HuH-7 (cell line): Measurements from ENCODE around the gene PPP1R13L.

ENCODE experiments used
- DNase-seq: peaks from one replicate; pipeline ENCODE4 v3.0.0; 2011; ENCODE audit warnings: low spot score

The PPP1R13L gene

GRCh38 chr19:45406226-45407090 lies 1.6 kb upstream of the PPP1R13L start, which contains the start of gene POLR1G:
Gene POLR1G, plus strand, starts transcription at chr19:45406644. Its CDS starts 53 bp downstream, at chr19:45406697.
- DNase-seq, result peak; percentile 94

- DNase-seq, result peak; percentile 91
Measured at GRCh38 chr19:45405435-45406225, 761 bp upstream of the PPP1R13L start.

GRCh38 chr19:45403781-45404556 lies 900 bp downstream of the PPP1R13L start:
- peak; percentile 88 for DNase-seq

- no peak for DNase-seq
Measured at GRCh38 chr19:45403272-45403671, 1.6 kb downstream of the PPP1R13L start.

- peak; percentile 63 for DNase-seq
Measured at GRCh38 chr19:45402298-45403061, 2.4 kb downstream of the PPP1R13L start.

- no peak for DNase-seq
Measured at GRCh38 chr19:45401815-45402214, 3.1 kb downstream of the PPP1R13L start.

GRCh38 chr19:45400192-45400591 lies 4.7 kb downstream of the PPP1R13L start:
- no peak for DNase-seq

GRCh38 chr19:45395821-45396617 lies 8.8 kb downstream of the PPP1R13L start:
- DNase-seq, result no peak

GRCh38 chr19:45391871-45392665 lies 12.8 kb downstream of the PPP1R13L start:
- DNase-seq, result no peak

- DNase-seq, result peak; percentile 44
Measured at GRCh38 chr19:45391346-45391745, 13.5 kb downstream of the PPP1R13L start.

- DNase-seq, result no peak
Measured at GRCh38 chr19:45385392-45386221, 19.3 kb downstream of the PPP1R13L start.

GRCh38 chr19:45382426-45382825 lies 22.4 kb downstream of the PPP1R13L start:
- no peak for DNase-seq

GRCh38 chr19:45380107-45380506 lies 24.8 kb downstream of the PPP1R13L start:
- DNase-seq, result no peak

GRCh38 chr19:45376045-45376724 lies 28.7 kb downstream of the PPP1R13L start:
- peak; percentile 65 for DNase-seq

GRCh38 chr19:45370410-45371204 lies 34.3 kb downstream of the PPP1R13L start, which contains the start of gene ERCC2:
Gene ERCC2, minus strand, starts transcription at chr19:45370573. Its CDS starts 33 bp downstream, at chr19:45370540.
- DNase-seq, result peak; percentile 100

GRCh38 chr19:45368737-45369340 lies 36.0 kb downstream of the PPP1R13L start:
- no peak for DNase-seq

- DNase-seq, result no peak
Measured at GRCh38 chr19:45368127-45368526, 36.7 kb downstream of the PPP1R13L start.
